ENCODE measurements around the gene INO80B. TPM values are rescaled to one million over a fixed set of nuclear protein-coding genes. Genes with fewer than 3 reads are reported as not detected.
"Not testable (repeated sequence)": the region's sequence is repeated elsewhere in the genome, so short reads cannot be mapped to it uniquely, and the experiment has no call there.

INO80B gene
- total RNA-seq, 1 donor from 2014 or later, result 52.8 TPM

DNA sequence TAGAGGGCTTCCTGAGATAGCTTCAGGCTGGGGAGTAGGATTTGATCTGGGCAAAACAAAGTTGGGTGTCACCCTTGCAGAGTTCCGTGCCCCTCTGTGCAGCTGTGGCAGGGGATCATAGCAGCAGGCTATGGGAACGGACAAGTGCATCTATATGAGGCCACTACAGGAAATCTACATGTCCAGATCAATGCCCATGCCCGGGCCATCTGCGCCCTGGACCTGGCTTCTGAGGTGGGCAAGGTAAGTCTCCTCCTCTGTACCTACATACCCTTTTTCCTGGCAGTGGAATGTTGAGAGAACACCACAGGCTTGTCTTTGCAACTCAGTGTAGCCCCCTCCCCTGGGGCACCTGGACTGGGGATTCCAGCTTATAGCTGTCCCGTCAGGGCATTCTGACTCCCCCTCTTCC lies 29.9 kb upstream of the INO80B start:
- intact Hi-C loops (cut with micrococcal nuclease), result no loop called here

DNA sequence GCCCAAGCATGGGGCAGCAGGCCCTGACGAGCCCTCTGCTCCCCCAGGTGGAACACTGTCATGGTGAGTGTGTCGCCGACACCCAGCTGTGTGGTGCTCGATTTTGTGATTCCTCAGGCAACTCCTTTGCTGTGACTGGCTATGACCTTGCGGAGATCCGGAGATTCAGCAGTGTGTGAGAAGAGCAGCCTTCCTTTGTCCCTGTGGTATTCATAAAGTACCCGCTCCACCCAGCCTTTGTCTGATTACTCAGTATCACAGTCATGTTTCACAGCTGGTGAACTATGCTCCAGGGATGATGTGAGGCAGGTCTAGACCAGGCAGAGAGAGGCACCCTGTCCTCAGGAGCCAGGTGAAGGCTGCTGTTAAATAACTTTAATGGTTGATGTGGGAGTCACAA lies 29.4 kb upstream of the INO80B start:
- intact Hi-C loops (cut with micrococcal nuclease), result no loop called here

- intact Hi-C loops (cut with micrococcal nuclease), result no loop called here
Observed at GRCh38 chr2:74426181-74426758, 28.6 kb upstream of the INO80B start.

- intact Hi-C loops (cut with micrococcal nuclease), result no loop called here
Observed at GRCh38 chr2:74427551-74427950, 27.3 kb upstream of the INO80B start.

- intact Hi-C loops (cut with micrococcal nuclease), result no loop called here
Observed at GRCh38 chr2:74428675-74429074, 26.2 kb upstream of the INO80B start.

DNA sequence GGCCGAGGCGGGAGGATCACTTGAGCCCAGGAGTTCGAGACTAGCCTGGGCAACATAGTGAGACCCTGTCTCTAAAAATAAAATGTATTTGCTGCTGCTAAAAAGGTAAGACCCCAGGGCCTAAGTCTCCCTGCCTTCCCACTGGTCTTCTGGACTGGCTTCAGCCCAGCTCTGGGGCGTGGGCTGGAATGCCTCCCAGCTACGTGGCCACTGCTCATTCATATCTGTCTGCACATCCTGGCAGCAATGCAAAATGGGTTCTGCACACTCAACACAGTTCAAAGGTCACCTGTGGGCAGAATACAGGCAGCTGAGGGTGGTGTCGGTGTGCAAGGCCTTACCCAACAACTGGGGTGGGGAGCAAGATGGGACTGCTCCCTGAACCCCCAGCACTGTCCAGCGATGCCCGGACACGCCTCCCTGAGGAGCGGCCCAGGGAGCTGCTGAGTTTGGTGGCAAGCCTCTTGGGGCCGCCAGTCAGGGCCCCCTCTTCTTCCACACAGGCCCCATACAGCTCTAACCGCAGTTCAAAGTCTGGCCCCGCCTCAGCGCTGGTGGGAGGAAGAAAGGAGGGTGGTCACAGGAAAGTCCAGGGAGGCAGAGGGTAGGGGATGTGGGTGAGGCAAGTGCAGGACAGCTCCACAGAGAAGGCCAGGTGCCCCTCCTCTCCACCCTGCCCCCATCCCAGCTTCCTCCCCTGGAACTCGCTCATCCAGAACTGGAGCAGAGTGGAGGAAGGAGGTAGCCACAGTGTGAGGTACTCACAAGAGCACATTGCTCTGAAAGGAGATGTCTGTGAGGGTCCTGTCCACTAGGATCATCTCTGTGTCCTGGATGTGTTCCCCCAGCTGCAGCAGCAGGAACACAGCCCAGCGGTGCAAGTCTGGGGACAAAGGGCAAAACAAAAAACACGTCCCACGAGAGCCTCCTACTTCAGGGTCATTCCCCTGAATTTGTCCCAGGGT lies 25.1 kb upstream of the INO80B start:
- intact Hi-C loops (cut with micrococcal nuclease), result no loop called here

GRCh38 chr2:74430502-74430901 lies 24.4 kb upstream of the INO80B start:
- intact Hi-C loops (cut with micrococcal nuclease), result no loop called here

- intact Hi-C loops (cut with micrococcal nuclease), result no loop called here
Observed at GRCh38 chr2:74436111-74436805, 18.6 kb upstream of the INO80B start.

DNA sequence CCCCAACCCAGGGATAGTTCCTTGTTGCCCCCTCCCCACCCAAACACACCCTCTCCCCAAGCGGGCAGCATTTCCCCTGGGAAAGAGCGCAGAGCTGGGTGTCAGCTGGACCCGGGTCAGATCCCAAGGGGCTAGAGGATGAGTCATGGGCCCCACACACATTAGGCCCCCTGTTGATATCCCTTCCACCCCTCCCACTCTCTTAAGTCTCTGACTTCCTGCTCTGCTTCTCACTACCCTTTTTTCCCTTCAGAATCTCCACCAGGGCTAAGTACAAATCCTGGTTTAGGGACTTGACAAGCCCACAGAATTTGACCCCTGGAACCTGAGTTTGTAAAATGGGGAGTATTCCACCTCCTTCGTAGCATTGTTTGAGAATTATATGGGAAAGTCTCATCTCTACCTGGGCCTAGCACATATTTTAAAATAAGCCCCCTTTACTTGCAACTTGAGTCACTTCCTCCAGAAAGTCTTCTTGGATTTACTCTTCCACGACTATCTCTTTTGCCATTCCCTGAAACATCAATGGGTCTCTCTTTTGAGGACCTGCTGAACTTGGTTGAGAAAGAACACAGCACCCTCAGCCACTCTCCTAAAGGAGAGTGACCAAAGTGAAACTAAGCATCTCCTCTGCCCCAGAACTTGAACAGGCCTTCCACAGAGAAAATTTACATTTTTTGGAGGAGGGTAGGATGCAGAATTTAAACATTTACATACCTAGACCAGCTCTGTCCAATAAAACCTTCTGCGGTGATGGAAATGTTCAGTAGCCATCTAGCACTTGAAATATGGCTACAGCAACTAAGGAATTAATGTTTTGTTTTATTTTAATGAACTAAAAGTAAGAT lies 17.8 kb upstream of the INO80B start:
- intact Hi-C loops (cut with micrococcal nuclease), result no loop called here

DNA sequence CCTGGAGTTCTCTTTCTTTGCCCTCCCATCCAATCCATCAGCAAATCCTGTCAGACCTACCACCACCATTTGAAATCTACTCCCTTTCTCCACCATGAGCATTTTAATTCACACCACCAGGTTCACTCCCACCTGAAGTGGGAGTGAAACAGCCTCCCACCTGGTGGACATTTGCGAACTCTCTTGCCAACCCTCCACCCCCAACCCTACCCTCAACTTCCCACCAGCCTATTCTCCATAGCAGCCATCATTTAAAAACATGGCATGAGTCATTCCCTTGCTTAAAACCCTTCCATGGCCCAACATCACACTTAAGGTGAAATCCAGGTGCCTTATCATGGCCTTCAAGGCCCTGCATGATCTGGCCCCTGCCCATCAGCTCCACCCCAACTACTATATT lies 16.6 kb upstream of the INO80B start:
- intact Hi-C loops (cut with micrococcal nuclease), result no loop called here

DNA sequence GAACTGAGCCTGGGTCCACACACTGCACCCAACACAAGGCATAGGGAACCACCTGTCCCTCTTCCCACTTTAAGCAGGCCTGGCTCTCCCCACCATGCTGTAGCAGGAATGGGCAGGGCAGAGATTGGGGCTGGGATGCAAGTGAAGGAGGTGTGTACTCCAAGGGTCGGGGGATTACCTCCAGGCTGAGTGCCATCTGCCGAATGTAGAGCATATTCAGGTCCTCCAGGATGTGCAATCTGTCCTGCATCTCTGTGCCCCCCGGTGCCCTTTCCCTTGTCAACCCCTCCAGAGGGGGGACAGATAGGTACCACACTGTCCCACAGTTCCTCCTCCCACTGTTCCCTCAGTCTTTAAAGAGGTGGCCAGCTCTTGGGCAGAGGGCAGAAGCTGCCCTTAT lies 15.5 kb upstream of the INO80B start:
- intact Hi-C loops (cut with micrococcal nuclease), result no loop called here

DNA sequence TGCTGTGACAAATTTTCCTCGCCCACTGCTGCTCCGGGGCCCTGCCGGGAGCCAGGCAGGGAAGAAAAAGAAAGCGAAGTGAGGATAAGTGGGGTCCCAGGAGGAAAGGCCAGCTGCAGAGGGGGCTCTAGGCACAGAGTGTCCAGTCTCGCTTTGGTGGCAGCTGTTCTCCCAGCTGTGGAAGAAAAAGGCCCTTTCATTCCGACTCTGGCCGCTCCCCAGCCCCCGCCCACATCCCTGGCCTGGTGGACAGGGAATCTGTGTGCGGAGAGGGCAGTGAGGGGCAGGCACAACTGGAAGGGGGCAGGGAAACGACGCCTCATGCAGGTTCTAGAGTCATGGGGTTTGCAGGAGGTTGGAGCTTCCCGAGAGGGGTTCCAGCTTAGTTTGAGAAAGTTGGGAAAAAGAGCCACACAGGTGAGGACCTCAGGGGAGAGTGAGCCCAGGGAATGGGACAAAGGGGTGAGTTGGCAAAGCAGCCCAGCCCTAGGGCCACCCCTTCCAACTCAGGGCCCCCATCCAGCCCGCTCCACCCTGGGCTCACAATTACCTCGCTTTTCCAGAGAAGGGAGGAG lies 15.0 kb upstream of the INO80B start:
- intact Hi-C loops (cut with micrococcal nuclease), result loop anchor here (1.0 kb wide), 1 partner anchor 14 kb away; no protein-coding TSS in a partner anchor

GRCh38 chr2:74440378-74441169 lies 14.3 kb upstream of the INO80B start:
- intact Hi-C loops (cut with micrococcal nuclease), result loop anchor here (1.0 kb wide), 2 partner anchors 14 to 18 kb away; no protein-coding TSS in a partner anchor

GRCh38 chr2:74441170-74441689 lies 13.7 kb upstream of the INO80B start:
- intact Hi-C loops (cut with micrococcal nuclease), result loop anchor here (1.0 kb wide), 1 partner anchor 19 kb away; no protein-coding TSS in a partner anchor

- intact Hi-C loops (cut with micrococcal nuclease), result loop anchor here (1.0 kb wide), 1 partner anchor 20 kb away; no protein-coding TSS in a partner anchor
Observed at GRCh38 chr2:74441690-74442482, 13.0 kb upstream of the INO80B start, which contains the start of gene RTKN. Gene RTKN, minus strand, starts transcription at chr2:74441937. Its CDS starts 121 bp downstream, at chr2:74441816.

- intact Hi-C loops (cut with micrococcal nuclease), result not testable (repeated sequence)
Observed at GRCh38 chr2:74442483-74443297, 12.2 kb upstream of the INO80B start.

DNA sequence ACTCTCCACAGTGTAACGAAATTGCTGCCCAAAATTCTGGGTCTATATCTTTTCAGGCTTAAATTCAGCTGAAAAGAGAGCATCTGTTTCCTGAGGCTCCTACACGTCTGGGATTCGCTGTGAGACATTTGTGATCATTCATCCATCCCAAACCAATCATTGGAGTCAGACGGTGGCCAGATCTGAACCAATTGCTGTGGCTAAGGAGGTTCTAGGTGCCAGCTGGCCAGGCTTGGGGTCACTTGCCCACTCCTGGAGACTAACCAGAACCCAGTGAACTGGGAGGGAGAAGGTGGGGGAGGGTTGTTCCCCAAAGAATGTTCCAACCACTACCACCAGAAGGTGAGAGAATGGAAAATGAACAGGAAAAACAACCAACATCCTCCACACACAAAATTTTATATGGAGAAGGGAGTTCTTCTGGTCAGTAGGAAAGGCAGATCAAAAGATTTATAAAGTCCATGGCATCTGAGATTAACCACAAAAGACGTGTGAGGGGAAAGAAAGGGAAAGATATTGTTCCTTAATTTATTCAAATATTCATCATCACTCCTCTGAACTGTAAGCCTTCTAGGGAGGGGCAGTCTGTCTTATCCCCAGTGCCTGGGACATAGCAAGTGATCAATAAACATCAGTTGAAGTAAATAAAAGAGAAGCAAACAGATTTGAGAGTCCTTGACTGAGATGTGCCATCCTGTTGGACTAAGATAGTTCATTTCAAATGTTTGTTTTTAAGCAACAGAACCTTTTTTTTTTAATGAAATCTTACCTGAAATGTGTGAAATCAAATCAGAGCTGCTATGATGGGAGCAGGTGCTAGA lies 10.2 kb upstream of the INO80B start:
- intact Hi-C loops (cut with micrococcal nuclease), result no loop called here

Measured in T-helper 1 cell treated with Interleukin-12 subunit alpha and Interleukin-12 subunit beta and Interleukin-4 antibody, amounts not matched to agents 30 ng/mL and 1 ng/mL, for 36 hours (primary cell).